H9 (cell line): ENCODE data around the gene PCSK9. TPM values are rescaled to one million over a fixed set of nuclear protein-coding genes. Genes with fewer than 3 reads are reported as not detected.

Source experiments
- DNase-seq: peaks from one replicate; pipeline ENCODE4 v3.0.0-alpha.2; 2017
- H2AFZ ChIP-seq: one replicate; pipeline ENCODE4 v1.6.1; 2013; ENCODE audit warnings: mild to moderate bottlenecking, low read length, control low read depth, moderate library complexity
- H2AK5ac ChIP-seq: 2 replicates; pipeline ENCODE4 v1.6.1; 2013; ENCODE audit warnings: low read length, control low read depth, mixed read lengths; ENCODE audit not compliant: insufficient read length
- H2BK120ac ChIP-seq: one replicate; pipeline ENCODE4 v1.6.1; 2013; ENCODE audit warnings: low read depth, mild to moderate bottlenecking, low read length, control low read depth, inconsistent platforms; ENCODE audit not compliant: poor library complexity, severe bottlenecking
- H2BK12ac ChIP-seq: 2 replicates; pipeline ENCODE4 v1.6.1; 2013; ENCODE audit warnings: low read length, control low read depth, mixed read lengths, low read depth; ENCODE audit not compliant: insufficient read length
- H2BK15ac ChIP-seq: 2 replicates; pipeline ENCODE4 v1.6.1; 2013; ENCODE audit warnings: low read depth, low read length, control low read depth
- H2BK20ac ChIP-seq: one replicate; pipeline ENCODE4 v1.6.1; 2013; ENCODE audit warnings: low read depth, mild to moderate bottlenecking, low read length, control low read depth, inconsistent platforms; ENCODE audit not compliant: poor library complexity, severe bottlenecking
- H2BK5ac ChIP-seq: 2 replicates; pipeline ENCODE4 v1.6.1; 2013; ENCODE audit warnings: low read length, control low read depth, mixed read lengths; ENCODE audit not compliant: insufficient read length
- H3K14ac ChIP-seq: 2 replicates; pipeline ENCODE4 v1.6.1; 2013; ENCODE audit warnings: low read length, control low read depth; ENCODE audit not compliant: insufficient read depth
- H3K18ac ChIP-seq: 2 replicates; pipeline ENCODE4 v1.6.1; 2013; ENCODE audit warnings: low read depth, mild to moderate bottlenecking, mixed read lengths, low read length, control low read depth; ENCODE audit not compliant: insufficient read length
- H3K23ac ChIP-seq: 2 replicates; pipeline ENCODE4 v1.6.1; 2013; ENCODE audit warnings: low read length, control low read depth, mixed read lengths, low read depth; ENCODE audit not compliant: insufficient read length
- H3K23me2 ChIP-seq: 2 replicates; pipeline ENCODE4 v1.6.1; 2013; ENCODE audit warnings: low read depth, mild to moderate bottlenecking, mixed read lengths, low read length, control low read depth; ENCODE audit not compliant: insufficient read length, poor library complexity, severe bottlenecking
- H3K27ac ChIP-seq: 2 replicates; pipeline ENCODE4 v1.5.1; 2013; ENCODE audit warnings: low read length, control low read depth, mixed read lengths, low read depth; ENCODE audit not compliant: insufficient read length
- H3K27me3 ChIP-seq: 2 replicates; pipeline ENCODE4 v1.6.1; 2013; ENCODE audit warnings: low read length, control low read depth, inconsistent platforms; ENCODE audit not compliant: insufficient read depth
- H3K4ac ChIP-seq: 2 replicates; pipeline ENCODE4 v1.6.1; 2013; ENCODE audit warnings: low read depth, mild to moderate bottlenecking, control low read depth, inconsistent platforms, low read length, moderate library complexity
- H3K4me1 ChIP-seq: 2 replicates; pipeline ENCODE4 v1.6.1; 2013; ENCODE audit warnings: low read length, control low read depth, inconsistent platforms; ENCODE audit not compliant: insufficient read depth
- H3K4me2 ChIP-seq: 2 replicates; pipeline ENCODE4 v1.6.1; 2013; ENCODE audit warnings: low read length, control low read depth, mixed read lengths; ENCODE audit not compliant: insufficient read length, insufficient read depth
- H3K56ac ChIP-seq: 2 replicates; pipeline ENCODE4 v1.6.1; 2013; ENCODE audit warnings: low read depth, mild to moderate bottlenecking, mixed read lengths, low read length, control low read depth; ENCODE audit not compliant: insufficient read length
- H3K79me1 ChIP-seq: 2 replicates; pipeline ENCODE4 v1.6.1; 2013; ENCODE audit warnings: low read depth, mild to moderate bottlenecking, moderate library complexity, low read length, control low read depth, inconsistent platforms; ENCODE audit not compliant: insufficient read depth, poor library complexity, severe bottlenecking
- H3K79me2 ChIP-seq: 2 replicates; pipeline ENCODE4 v1.6.1; 2013; ENCODE audit warnings: low read length, control low read depth, inconsistent platforms; ENCODE audit not compliant: insufficient read depth
- H3K9ac ChIP-seq: 2 replicates; pipeline ENCODE4 v1.6.1; 2013; ENCODE audit warnings: low read length, control low read depth, mixed read lengths; ENCODE audit not compliant: insufficient read length; ENCODE audit errors: extremely low read depth
- H3K9me3 ChIP-seq: one replicate; pipeline ENCODE4 v1.6.1; 2013; ENCODE audit warnings: low read depth, low read length, inconsistent platforms; ENCODE audit not compliant: control insufficient read depth
- H3T11ph ChIP-seq: one replicate; pipeline ENCODE4 v1.6.1; 2013; ENCODE audit warnings: mild to moderate bottlenecking, low read length, control low read depth, inconsistent platforms
- H4K20me1 ChIP-seq: one replicate; pipeline ENCODE4 v1.6.1; 2013; ENCODE audit not compliant: control insufficient read depth, insufficient read length, insufficient read depth
- H4K5ac ChIP-seq: 2 replicates; pipeline ENCODE4 v1.6.1; 2013; ENCODE audit warnings: low read depth, mild to moderate bottlenecking, mixed read lengths, low read length, control low read depth; ENCODE audit not compliant: insufficient read length
- H4K8ac ChIP-seq: replicated peaks from 2 replicates; pipeline ENCODE4 v1.6.1; 2013; ENCODE audit warnings: low read length, control low read depth, mixed read lengths, low read depth; ENCODE audit not compliant: insufficient read length
- H4K91ac ChIP-seq: 2 replicates; pipeline ENCODE4 v1.6.1; 2013; ENCODE audit warnings: low read depth, mild to moderate bottlenecking, moderate library complexity, mixed read lengths, low read length, control low read depth; ENCODE audit not compliant: insufficient read length
- H3K27ac Mint-ChIP-seq, 3 experiments: 2 replicates in 2 of 3; 3 replicates in 1 of 3; pipeline ENCODE4 v1.8.0; 2020 to 2021; ENCODE audit warnings: mixed read lengths in 3 of 3, mild to moderate bottlenecking in 1 of 3, moderate library complexity in 1 of 3
- H3K27me3 Mint-ChIP-seq: 2 replicates; pipeline ENCODE4 v1.8.0; 2021; ENCODE audit warnings: low read depth, mild to moderate bottlenecking, moderate library complexity, mixed read lengths
- H3K36me3 Mint-ChIP-seq, 3 experiments: 2 replicates in 2 of 3; 3 replicates in 1 of 3; pipeline ENCODE4 v1.8.0; 2020 to 2021; ENCODE audit warnings: low read depth in 3 of 3, mixed read lengths in 3 of 3; ENCODE audit not compliant: insufficient read depth in 1 of 3
- H3K4me1 Mint-ChIP-seq, 2 experiments: 2 replicates each; pipeline ENCODE4 v1.8.0; 2020; ENCODE audit warnings: mixed read lengths in 2 of 2
- H3K4me3 Mint-ChIP-seq, 2 experiments: 2 replicates in 1 of 2; 3 replicates in 1 of 2; pipeline ENCODE4 v1.8.0; 2020 to 2021; ENCODE audit warnings: mild to moderate bottlenecking in 2 of 2, mixed read lengths in 2 of 2, moderate library complexity in 1 of 2
- H3K9me3 Mint-ChIP-seq, 2 experiments: 2 replicates in 1 of 2; 3 replicates in 1 of 2; pipeline ENCODE4 v1.8.0; 2020; ENCODE audit warnings: mild to moderate bottlenecking in 2 of 2, mixed read lengths in 2 of 2, moderate library complexity in 1 of 2
- WGBS: extraction: QIAGEN DNeasy Blood & Tissue Kit; methylation state at CpG from one replicate; pipeline ENCODE4 v1.1.7; 2013; ENCODE audit warnings: missing lambda C conversion rate, low lambda C conversion rate, mixed read lengths; ENCODE audit not compliant: insufficient read length; ENCODE audit errors: extremely low coverage; 5-methylcytosine and 5-hydroxymethylcytosine counted together
- total RNA-seq: library from RNA; stranded (reverse); gene quantifications from 2 replicates; pipeline ENCODE4 v1.2.1, GENCODE V29; 2021
- TF ChIP-seq, protein P1 (sequence below): fragments of 200-600 bp; sonication (generic); conservative IDR thresholded peaks from 3 replicates; pipeline ENCODE4 v1.8.0; 2021; ENCODE audit warnings: antibody characterized with exemption, mild to moderate bottlenecking

The PCSK9 gene
- total RNA-seq, 1 experiment from 2014 or later, result 75.1 TPM

DNA sequence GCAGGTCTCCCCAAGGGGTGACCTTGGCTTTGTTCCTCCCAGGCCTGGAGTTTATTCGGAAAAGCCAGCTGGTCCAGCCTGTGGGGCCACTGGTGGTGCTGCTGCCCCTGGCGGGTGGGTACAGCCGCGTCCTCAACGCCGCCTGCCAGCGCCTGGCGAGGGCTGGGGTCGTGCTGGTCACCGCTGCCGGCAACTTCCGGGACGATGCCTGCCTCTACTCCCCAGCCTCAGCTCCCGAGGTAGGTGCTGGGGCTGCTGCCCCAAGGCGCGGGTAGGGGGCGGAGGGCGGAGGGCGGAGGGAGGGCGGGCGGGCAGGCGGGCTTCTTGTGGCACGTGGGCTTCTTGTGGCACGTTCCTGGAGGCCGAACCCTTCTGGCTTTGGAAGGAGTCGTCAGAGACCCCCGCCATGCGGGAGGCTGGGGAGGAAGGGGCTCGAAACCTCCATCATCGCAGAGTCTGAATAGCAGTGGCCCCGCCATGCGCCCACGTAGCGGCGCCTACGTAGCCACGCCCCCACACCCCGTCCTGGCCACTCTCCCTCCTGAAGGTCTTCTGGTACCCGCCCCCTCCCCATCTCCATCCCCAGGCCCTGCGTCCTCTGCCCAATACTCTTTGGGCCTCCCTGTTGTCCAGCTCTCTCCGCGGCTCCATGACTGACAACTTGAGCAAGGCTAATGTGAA, 16.7 kb downstream of the PCSK9 start:
- H3K56ac ChIP-seq, result no peak overlapping the region
- H3K4ac ChIP-seq, result no peak overlapping the region
- H3K23me2 ChIP-seq, result no peaks in the 10 kb centered on the region
- H3K4me3 Mint-ChIP-seq, result no peak overlapping the region
- H3K27me3 Mint-ChIP-seq, result no peaks in the 10 kb centered on the region
- H3K79me1 ChIP-seq, result no peaks in the 10 kb centered on the region
- no peak overlapping the region for H3K27ac ChIP-seq
- DNase-seq, result peak; percentile 31
- no peak overlapping the region for H2AFZ ChIP-seq
- H3K79me2 ChIP-seq, result no peaks in the 10 kb centered on the region
- H2BK120ac ChIP-seq, result no peak overlapping the region
- no peak overlapping the region for H3K14ac ChIP-seq
- H3K18ac ChIP-seq, result no peak overlapping the region
- no peak overlapping the region for H2AK5ac ChIP-seq
- no peaks in the 10 kb centered on the region for H3K4me1 ChIP-seq
- H4K5ac ChIP-seq, result no peak overlapping the region
- H4K20me1 ChIP-seq, result peaks cover 4% of the 10 kb centered on the region
- H3K27ac Mint-ChIP-seq, result no peak overlapping the region
- no peak overlapping the region for H4K8ac ChIP-seq
- no peak overlapping the region for H2BK15ac ChIP-seq
- no peak overlapping the region for H4K91ac ChIP-seq
- no peaks in the 10 kb centered on the region for H3K4me1 Mint-ChIP-seq
- H2BK20ac ChIP-seq, result no peak overlapping the region
- H3K9me3 ChIP-seq, result no peaks in the 10 kb centered on the region
- H3K9ac ChIP-seq, result no peak overlapping the region
- no peaks in the 10 kb centered on the region for H3K27me3 ChIP-seq
- no peak overlapping the region for H3K23ac ChIP-seq
- no peaks in the 10 kb centered on the region for H3K9me3 Mint-ChIP-seq
- peaks cover 16 to 71% (median 40%) of the 10 kb centered on the region in 3 experiments; a peak in 6 of 7 replicates for H3K36me3 Mint-ChIP-seq
- no peak overlapping the region for H3T11ph ChIP-seq
- WGBS, result no CpG with 5 or more reads among the region's 42 CpGs
- no peak overlapping the region for H3K4me2 ChIP-seq
- no peak overlapping the region for H2BK5ac ChIP-seq
- TF ChIP-seq, protein P1, sequence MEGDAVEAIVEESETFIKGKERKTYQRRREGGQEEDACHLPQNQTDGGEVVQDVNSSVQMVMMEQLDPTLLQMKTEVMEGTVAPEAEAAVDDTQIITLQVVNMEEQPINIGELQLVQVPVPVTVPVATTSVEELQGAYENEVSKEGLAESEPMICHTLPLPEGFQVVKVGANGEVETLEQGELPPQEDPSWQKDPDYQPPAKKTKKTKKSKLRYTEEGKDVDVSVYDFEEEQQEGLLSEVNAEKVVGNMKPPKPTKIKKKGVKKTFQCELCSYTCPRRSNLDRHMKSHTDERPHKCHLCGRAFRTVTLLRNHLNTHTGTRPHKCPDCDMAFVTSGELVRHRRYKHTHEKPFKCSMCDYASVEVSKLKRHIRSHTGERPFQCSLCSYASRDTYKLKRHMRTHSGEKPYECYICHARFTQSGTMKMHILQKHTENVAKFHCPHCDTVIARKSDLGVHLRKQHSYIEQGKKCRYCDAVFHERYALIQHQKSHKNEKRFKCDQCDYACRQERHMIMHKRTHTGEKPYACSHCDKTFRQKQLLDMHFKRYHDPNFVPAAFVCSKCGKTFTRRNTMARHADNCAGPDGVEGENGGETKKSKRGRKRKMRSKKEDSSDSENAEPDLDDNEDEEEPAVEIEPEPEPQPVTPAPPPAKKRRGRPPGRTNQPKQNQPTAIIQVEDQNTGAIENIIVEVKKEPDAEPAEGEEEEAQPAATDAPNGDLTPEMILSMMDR, result no peak
- H2BK12ac ChIP-seq, result no peak overlapping the region
